T-helper 1 cell treated with Interleukin-12 subunit alpha and Interleukin-12 subunit beta and Interleukin-4 antibody, amounts not matched to agents 30 ng/mL and 1 ng/mL, for 36 hours (primary cell): ENCODE data around the gene SYDE2. TPM values are rescaled to one million over a fixed set of nuclear protein-coding genes. Genes with fewer than 3 reads are reported as not detected.
"Not testable (repeated sequence)": the region's sequence is repeated elsewhere in the genome, so short reads cannot be mapped to it uniquely, and the experiment has no call there.

Source experiments
- intact Hi-C: fragments of 100-400 bp; cut with micrococcal nuclease; formaldehyde crosslinking; loops from one replicate; pipeline ENCODE4 v1.15.1; 2024
- total RNA-seq: library from RNA; stranded (reverse); gene quantifications from 2 replicates; pipeline ENCODE4 v1.2.3, GENCODE V29; 2022

Gene SYDE2
- total RNA-seq, 1 donor from 2014 or later: 0.64 TPM

DNA sequence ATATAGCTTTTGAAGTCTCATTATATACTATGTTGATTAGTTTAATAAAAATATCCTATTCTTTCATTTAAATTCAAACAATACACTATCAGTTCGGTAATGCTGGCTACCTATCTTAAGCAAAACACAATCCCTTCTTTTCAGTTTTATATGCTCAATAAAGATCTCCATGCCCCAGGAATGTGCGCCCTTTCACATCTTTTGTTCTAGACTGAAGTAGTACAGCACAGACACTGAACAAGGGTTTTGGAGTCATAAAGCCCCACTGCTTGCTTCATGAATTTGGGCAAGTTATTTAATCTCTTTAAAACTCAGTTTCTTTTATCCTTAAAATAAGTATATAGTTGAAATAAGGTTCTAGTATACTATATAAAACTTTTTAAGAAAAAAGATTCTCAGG, 22.4 kb downstream of the SYDE2 start:
- intact Hi-C loops: loop anchor here (2.0 kb wide), 1 partner anchor 26 kb away; no protein-coding TSS in a partner anchor

GRCh38 chr1:85174503-85174902, 26.3 kb downstream of the SYDE2 start:
- intact Hi-C loops: no loop called here

- intact Hi-C loops: no loop called here
Observed at GRCh38 chr1:85172684-85173337, 28.0 kb downstream of the SYDE2 start.

GRCh38 chr1:85171721-85172120, 29.1 kb downstream of the SYDE2 start:
- intact Hi-C loops: no loop called here

DNA sequence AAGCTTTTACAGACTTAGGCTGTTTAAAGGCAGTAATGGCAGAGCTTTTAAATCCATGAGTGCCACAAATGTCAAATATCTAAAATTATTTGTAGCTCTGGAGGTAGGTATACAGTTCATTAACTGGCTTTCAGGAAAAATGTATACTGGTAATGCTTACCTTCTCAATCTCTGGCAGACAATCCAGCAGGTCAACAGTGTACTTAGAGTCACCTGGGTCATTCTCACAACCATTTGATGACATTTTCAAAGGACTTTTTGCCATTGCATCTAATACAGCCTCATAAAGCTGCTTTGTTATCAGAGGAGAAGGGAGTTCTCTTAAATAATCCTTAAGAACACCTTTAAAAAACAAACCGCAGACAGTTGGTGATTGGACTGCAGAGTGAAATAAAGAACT, 31.9 kb downstream of the SYDE2 start:
- intact Hi-C loops: no loop called here

GRCh38 chr1:85166351-85166750, 34.5 kb downstream of the SYDE2 start:
- intact Hi-C loops: no loop called here

DNA sequence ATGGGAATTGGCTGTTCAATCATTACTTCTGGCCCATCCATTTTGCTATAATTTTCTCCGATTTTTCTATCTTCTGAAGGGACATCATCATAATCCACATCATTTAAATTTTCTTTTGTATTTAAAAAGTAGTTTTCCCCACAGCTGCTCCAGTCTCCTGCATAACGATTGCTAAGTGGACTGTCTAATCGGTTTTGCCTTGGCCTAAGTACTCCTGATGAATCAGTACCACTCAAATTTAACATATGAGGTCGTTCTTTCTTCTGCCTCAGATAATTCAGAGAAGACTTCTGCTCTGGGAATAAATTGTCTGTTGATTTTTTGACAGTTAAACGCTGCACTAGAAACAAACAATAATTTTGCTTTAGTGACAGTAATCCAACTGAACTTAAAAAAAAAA, 41.9 kb downstream of the SYDE2 start:
- intact Hi-C loops: no loop called here

DNA sequence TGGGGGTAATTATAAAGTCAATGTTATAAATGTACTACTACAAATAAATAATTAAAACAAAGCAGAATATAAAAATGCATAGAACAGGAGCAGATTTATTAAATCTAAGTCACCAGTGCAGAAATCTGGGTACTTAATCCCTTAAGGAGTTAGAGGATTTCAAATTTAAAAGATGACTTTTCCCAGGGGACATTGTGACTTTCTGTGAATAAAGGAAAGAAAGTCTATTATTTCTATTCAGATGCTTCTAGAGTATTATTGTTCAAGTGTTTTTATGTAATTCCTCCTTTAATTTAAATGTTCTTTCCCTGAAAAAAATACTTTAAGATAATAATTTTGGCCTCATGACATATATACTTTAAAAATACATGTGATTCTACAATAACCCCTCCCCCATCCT, 43.4 kb downstream of the SYDE2 start:
- intact Hi-C loops: no loop called here

GRCh38 chr1:85153149-85153891, 47.5 kb downstream of the SYDE2 start:
- intact Hi-C loops: loop anchor here (1.0 to 2.0 kb wide), 3 partner anchors 25 to 208 kb away; partner anchors contain the start of gene SYDE2

DNA sequence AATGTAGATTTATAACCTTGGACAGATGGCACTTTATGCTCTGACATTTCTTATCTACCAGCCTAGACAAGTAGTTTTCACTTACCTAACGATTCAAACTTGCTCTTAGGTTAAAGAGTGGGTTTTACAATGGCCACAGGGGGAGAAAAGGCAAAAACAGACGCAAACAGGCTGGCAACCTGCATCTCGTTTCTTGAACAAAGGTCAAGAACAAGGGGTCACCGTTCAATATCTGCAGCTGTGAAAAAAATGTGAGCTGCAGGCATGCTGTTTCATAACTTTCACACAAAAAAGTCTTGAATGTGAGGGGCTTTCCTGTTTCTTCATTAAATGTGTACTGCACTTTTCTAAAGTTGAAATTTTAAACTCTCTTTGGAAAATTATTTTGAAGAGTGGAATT, 49.4 kb downstream of the SYDE2 start:
- intact Hi-C loops: no loop called here

GRCh38 chr1:85149805-85150204, 51.0 kb downstream of the SYDE2 start:
- intact Hi-C loops: loop anchor here (2.0 kb wide), 1 partner anchor 87 kb away; a partner anchor contains a TSS

- intact Hi-C loops: loop anchor here (2.0 kb wide), 1 partner anchor 86 kb away; a partner anchor contains a TSS
Observed at GRCh38 chr1:85148524-85149250, 52.1 kb downstream of the SYDE2 start.

GRCh38 chr1:85146972-85147359, 53.9 kb downstream of the SYDE2 start:
- intact Hi-C loops: no loop called here

- intact Hi-C loops: not testable (repeated sequence)
Observed at GRCh38 chr1:85146298-85146971, 54.4 kb downstream of the SYDE2 start.

- intact Hi-C loops: no loop called here
Observed at GRCh38 chr1:85144351-85144750, 56.5 kb downstream of the SYDE2 start.

DNA sequence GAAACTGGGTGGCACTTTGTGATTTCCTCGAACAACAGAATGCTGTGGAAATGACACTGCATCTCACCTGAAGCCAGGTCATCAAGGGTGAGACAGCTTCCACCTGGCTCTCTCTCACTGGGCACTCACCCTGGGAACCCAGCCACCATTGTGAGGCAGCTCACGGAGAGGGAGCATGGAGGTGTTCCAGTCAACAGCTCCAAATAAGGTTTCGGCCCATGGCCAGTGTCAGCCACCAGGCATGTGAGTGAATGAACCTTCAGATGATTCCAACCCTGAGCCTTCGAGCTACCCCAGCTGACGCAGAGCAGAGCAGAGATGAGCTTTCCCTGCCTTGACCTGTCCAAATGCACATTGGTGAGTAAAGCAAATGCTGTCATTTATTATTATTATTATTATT, 58.1 kb downstream of the SYDE2 start:
- intact Hi-C loops: no loop called here

DNA sequence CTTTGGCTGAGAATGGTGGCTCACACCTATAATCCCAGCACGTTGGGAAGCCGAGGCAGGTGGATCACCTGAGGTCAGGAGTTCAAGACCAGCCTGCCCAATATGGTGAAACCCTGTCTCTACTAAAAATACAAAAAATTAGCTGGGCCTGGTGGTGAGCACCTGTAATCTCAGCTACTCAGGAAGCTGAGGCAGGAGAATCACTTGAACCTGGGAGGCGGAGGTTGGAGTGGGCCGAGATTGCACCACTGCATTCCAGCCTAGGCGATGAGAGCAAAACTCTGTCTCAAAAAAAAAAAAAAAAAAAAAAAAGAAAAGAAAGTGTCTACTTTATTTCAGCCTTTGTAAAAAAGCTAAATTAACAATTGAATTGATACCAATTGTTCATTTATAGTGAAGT, 62.4 kb downstream of the SYDE2 start:
- intact Hi-C loops: not testable (repeated sequence)

DNA sequence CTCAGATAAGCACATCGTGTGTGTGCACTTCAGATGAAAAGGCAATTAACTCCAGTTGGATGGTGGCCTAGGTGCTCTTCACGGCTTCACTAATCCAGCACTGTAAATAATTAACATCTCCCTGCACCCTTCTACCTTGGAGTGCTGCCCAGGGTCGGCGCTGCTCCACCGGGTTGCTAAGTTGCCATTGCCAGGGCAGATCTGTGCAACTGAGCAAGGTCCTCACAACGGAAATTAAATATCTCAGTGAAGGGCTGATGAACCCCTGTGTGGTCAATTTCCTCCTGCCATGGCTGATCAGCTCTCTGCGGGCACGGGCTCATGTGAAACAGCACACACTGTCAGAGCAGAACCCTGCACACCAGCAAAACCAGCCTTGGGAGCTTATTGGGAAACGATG, 63.2 kb downstream of the SYDE2 start:
- intact Hi-C loops: no loop called here

DNA sequence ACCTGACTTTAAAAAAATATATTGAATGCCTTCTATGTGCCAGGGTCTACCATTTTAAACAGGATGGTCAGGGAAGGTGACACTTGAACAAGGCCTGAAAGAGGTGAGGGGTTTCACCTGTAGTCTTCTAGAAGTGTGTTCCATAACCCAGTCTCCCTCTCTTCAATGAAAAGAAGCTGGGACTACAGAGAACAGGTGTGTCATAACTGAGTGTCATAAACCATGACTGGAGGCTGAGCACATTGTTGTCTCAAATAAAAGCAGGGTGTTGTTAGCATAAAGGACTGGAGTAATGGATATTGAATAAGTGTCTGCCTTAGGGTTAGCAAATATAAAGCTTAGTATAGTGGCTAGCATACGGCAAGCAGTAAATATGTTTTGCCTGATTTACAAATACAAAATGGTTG, 65.4 kb downstream of the SYDE2 start:
- intact Hi-C loops: no loop called here

- intact Hi-C loops: no loop called here
Observed at GRCh38 chr1:85134583-85135391, 66.0 kb downstream of the SYDE2 start.
